ENCODE results near the gene VSX1. TPM values are rescaled to one million over a fixed set of nuclear protein-coding genes. Genes with fewer than 3 reads are reported as not detected.

The VSX1 gene
- polyA plus RNA-seq, 1 of the 3 experiments (the other 2 are of a cell fraction): not detected

DNA sequence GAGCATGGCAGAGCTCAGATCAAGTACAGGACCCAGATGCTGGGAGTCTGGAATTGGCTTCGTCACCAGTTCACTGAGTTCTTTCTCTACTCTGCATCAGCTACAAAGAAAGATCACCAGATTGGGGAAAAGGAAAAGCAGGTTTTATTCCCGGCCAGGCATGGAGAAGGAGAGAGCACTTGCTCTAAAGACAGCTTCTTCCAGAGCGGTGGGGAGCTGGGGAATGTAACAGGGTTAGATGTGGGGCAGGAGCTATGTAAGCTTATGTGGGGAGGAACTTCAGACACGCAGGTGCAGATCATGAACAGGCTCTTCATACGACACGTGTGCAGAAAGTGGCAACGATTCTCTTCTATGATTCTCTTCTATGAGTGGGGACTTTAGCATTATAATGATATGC is 19.1 kb downstream of the VSX1 start:
- H2AFZ ChIP-seq (ENCODE audit: low read depth): no peak overlapping the region
- H3K9me3 ChIP-seq: no peaks in the 10 kb centered on the region
- TF ChIP-seq, protein P1, sequence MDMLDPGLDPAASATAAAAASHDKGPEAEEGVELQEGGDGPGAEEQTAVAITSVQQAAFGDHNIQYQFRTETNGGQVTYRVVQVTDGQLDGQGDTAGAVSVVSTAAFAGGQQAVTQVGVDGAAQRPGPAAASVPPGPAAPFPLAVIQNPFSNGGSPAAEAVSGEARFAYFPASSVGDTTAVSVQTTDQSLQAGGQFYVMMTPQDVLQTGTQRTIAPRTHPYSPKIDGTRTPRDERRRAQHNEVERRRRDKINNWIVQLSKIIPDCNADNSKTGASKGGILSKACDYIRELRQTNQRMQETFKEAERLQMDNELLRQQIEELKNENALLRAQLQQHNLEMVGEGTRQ (IDR thresholded peaks at IDR 0.05; ENCODE audit: borderline replicate concordance, low read depth, low read length): no peak
- TF ChIP-seq, protein P2, sequence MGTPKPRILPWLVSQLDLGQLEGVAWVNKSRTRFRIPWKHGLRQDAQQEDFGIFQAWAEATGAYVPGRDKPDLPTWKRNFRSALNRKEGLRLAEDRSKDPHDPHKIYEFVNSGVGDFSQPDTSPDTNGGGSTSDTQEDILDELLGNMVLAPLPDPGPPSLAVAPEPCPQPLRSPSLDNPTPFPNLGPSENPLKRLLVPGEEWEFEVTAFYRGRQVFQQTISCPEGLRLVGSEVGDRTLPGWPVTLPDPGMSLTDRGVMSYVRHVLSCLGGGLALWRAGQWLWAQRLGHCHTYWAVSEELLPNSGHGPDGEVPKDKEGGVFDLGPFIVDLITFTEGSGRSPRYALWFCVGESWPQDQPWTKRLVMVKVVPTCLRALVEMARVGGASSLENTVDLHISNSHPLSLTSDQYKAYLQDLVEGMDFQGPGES (IDR thresholded peaks at IDR 0.05; ENCODE audit: low read depth, low read length): no peak
- TF ChIP-seq, protein P3, sequence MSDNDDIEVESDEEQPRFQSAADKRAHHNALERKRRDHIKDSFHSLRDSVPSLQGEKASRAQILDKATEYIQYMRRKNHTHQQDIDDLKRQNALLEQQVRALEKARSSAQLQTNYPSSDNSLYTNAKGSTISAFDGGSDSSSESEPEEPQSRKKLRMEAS (IDR thresholded peaks at IDR 0.05; ENCODE audit: low read depth): no peak
- TF ChIP-seq, protein P4, sequence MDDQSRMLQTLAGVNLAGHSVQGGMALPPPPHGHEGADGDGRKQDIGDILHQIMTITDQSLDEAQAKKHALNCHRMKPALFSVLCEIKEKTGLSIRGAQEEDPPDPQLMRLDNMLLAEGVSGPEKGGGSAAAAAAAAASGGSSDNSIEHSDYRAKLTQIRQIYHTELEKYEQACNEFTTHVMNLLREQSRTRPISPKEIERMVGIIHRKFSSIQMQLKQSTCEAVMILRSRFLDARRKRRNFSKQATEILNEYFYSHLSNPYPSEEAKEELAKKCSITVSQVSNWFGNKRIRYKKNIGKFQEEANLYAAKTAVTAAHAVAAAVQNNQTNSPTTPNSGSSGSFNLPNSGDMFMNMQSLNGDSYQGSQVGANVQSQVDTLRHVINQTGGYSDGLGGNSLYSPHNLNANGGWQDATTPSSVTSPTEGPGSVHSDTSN (IDR thresholded peaks at IDR 0.05): no peak
- TF ChIP-seq MXI1 (IDR thresholded peaks at IDR 0.05; ENCODE audit: low read depth, low read length) (no peak), ELF1 (IDR thresholded peaks at IDR 0.05) (no peak), SMC3 (IDR thresholded peaks at IDR 0.05; ENCODE audit: low read depth, low read length) (no peak), EZH2phosphoT487 (IDR thresholded peaks at IDR 0.05; ENCODE audit: borderline replicate concordance, low read depth) (no peak), GATA2 (CRISPR knock-in tag; IDR thresholded peaks at IDR 0.05) (no peak)
- TF ChIP-seq, protein P5, sequence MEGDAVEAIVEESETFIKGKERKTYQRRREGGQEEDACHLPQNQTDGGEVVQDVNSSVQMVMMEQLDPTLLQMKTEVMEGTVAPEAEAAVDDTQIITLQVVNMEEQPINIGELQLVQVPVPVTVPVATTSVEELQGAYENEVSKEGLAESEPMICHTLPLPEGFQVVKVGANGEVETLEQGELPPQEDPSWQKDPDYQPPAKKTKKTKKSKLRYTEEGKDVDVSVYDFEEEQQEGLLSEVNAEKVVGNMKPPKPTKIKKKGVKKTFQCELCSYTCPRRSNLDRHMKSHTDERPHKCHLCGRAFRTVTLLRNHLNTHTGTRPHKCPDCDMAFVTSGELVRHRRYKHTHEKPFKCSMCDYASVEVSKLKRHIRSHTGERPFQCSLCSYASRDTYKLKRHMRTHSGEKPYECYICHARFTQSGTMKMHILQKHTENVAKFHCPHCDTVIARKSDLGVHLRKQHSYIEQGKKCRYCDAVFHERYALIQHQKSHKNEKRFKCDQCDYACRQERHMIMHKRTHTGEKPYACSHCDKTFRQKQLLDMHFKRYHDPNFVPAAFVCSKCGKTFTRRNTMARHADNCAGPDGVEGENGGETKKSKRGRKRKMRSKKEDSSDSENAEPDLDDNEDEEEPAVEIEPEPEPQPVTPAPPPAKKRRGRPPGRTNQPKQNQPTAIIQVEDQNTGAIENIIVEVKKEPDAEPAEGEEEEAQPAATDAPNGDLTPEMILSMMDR (IDR thresholded peaks at IDR 0.05): no peak
- POLR2A ChIA-PET: no interaction called here
- no peak overlapping the region for H3K27ac ChIP-seq (ENCODE audit: low read depth in 2 of 2, low read length in 1 of 2)
- H3K4me2 ChIP-seq: no peak overlapping the region
- H3K27me3 ChIP-seq (ENCODE audit: insufficient read depth): peaks cover 75% of the 10 kb centered on the region
- H3K79me2 ChIP-seq (ENCODE audit: insufficient read depth): no peaks in the 10 kb centered on the region
- H3K9ac ChIP-seq: no peak overlapping the region
- CTCF ChIA-PET: interaction anchor here (0.6 to 6.4 kb wide), 9 partner anchors 11 to 1647 kb away, joined by 3 to 48 read pairs (median 4); partner anchors contain the start of gene APMAP
- 22% methylated on average over 7 of the region's 7 CpGs for WGBS (ENCODE audit: low lambda C conversion rate)
- no peaks in the 10 kb centered on the region for H3K9me2 ChIP-seq
- peaks cover 0 to 5% of the 10 kb centered on the region in 2 experiments; a peak in 1 of 4 replicates for H3K4me1 ChIP-seq (ENCODE audit: control insufficient read depth in 1 of 2, insufficient read depth in 2 of 2, low read depth in 1 of 2, low read length in 1 of 2)
- no peak overlapping the region for H3K4me3 ChIP-seq (ENCODE audit: low read depth in 2 of 2, low read length in 1 of 2)
- H3F3A ChIP-seq (replicated peaks; ENCODE audit: insufficient read depth): peaks cover 3% of the 10 kb centered on the region
- no peaks in the 10 kb centered on the region for H3K36me3 ChIP-seq (replicated peaks in 1 of 2; ENCODE audit: control insufficient read depth in 1 of 2, insufficient read depth in 2 of 2, low read length in 1 of 2)
- no peak for DNase-seq
- H4K20me1 ChIP-seq (ENCODE audit: insufficient read depth): no peaks in the 10 kb centered on the region

Measured in SK-N-SH (cell line).